OCI-LY7 (cell line): ENCODE data around the gene HS2ST1. TPM values are rescaled to one million over a fixed set of nuclear protein-coding genes. Genes with fewer than 3 reads are reported as not detected.
"Not testable (repeated sequence)": the region's sequence is repeated elsewhere in the genome, so short reads cannot be mapped to it uniquely, and the experiment has no call there.

ENCODE experiments used
- BruUV-seq: library from RNA; stranded (reverse); fragments of 400-500 nt; replicated peaks from 2 replicates; lab custom pipeline; 2021; lab: Mats Ljungman, UMichigan
- CTCF ChIA-PET: fragments of 300-600 bp; sonication (Branson Sonifier 250); formaldehyde crosslinking; loops from one replicate; lab custom pipeline; 2022; ENCODE audit warnings: antibody characterized with exemption; ENCODE audit not compliant: unreplicated experiment; lab: Charles Lee
- POLR2A ChIA-PET: fragments of 300-600 bp; sonication (Branson Sonifier 250); formaldehyde crosslinking; loops from one replicate; lab custom pipeline; 2022; ENCODE audit warnings: antibody characterized with exemption; lab: Charles Lee
- DNase-seq: peaks from one replicate; pipeline ENCODE4 v3.0.0-alpha.2; 2015; ENCODE audit warnings: low spot score
- H2AFZ ChIP-seq: fragments of 200-600 bp; sonication (generic), shearing (Covaris generic); 2 replicates; pipeline ENCODE4 v1.6.1; 2014; ENCODE audit warnings: mild to moderate bottlenecking, antibody characterized with exemption, low read length, moderate library complexity
- H3K27ac ChIP-seq: fragments of 200-600 bp; sonication (generic); 2 replicates; pipeline ENCODE4 v1.5.1; 2014; ENCODE audit warnings: mixed run types, low read depth, mild to moderate bottlenecking, moderate library complexity, low read length, inconsistent platforms; ENCODE audit not compliant: poor library complexity, severe bottlenecking
- H3K36me3 ChIP-seq: fragments of 200-600 bp; sonication (generic); 2 replicates; pipeline ENCODE4 v1.6.1; 2014; ENCODE audit warnings: mild to moderate bottlenecking, antibody characterized with exemption, low read length, moderate library complexity, mixed read lengths; ENCODE audit not compliant: insufficient read depth
- H3K4me1 ChIP-seq: fragments of 200-600 bp; sonication (generic); 2 replicates; pipeline ENCODE4 v1.5.1; 2014; ENCODE audit warnings: mild to moderate bottlenecking, low read length; ENCODE audit not compliant: insufficient read depth, poor library complexity, severe bottlenecking
- H3K4me2 ChIP-seq: fragments of 200-600 bp; sonication (generic); 2 replicates; pipeline ENCODE4 v1.6.1; 2014; ENCODE audit warnings: mild to moderate bottlenecking, low read length
- H3K4me3 ChIP-seq: fragments of 200-600 bp; sonication (generic); 2 replicates; pipeline ENCODE4 v1.5.1; 2014; ENCODE audit warnings: mild to moderate bottlenecking, low read depth, low read length; ENCODE audit not compliant: poor library complexity, severe bottlenecking
- H3K79me2 ChIP-seq: fragments of 200-600 bp; sonication (generic); 2 replicates; pipeline ENCODE4 v1.6.1; 2016; ENCODE audit warnings: low read depth, mild to moderate bottlenecking, low read length, moderate library complexity, mixed read lengths; ENCODE audit not compliant: insufficient read depth
- H3K9me2 ChIP-seq: fragments of 200-600 bp; sonication (generic); 2 replicates; pipeline ENCODE4 v1.6.1; 2016; ENCODE audit warnings: mild to moderate bottlenecking, low read length, mixed read lengths; ENCODE audit not compliant: insufficient read depth
- H3K9me3 ChIP-seq: fragments of 200-600 bp; sonication (generic); 2 replicates; pipeline ENCODE4 v1.6.1; 2014; ENCODE audit warnings: mild to moderate bottlenecking, mixed run types, low read length, mixed read lengths
- H4K20me1 ChIP-seq: fragments of 200-600 bp; sonication (generic); 2 replicates; pipeline ENCODE4 v1.6.1; 2014; ENCODE audit warnings: mild to moderate bottlenecking, antibody characterized with exemption, low read length, moderate library complexity, mixed read lengths; ENCODE audit not compliant: insufficient read depth
- CTCF ChIP-seq: fragments of 200-600 bp; sonication (generic); conservative IDR thresholded peaks from 2 replicates; pipeline ENCODE4 v1.5.1; 2014; ENCODE audit warnings: mild to moderate bottlenecking, antibody characterized with exemption, low read length, moderate library complexity, mixed read lengths
- EZH2phosphoT487 ChIP-seq: fragments of 200-600 bp; sonication (generic); IDR thresholded peaks from 2 replicates; pipeline ENCODE4 v1.6.1; 2018; ENCODE audit warnings: low read depth, borderline replicate concordance, mild to moderate bottlenecking, mixed run types, antibody characterized with exemption, low read length, moderate library complexity, mixed read lengths
- intact Hi-C: fragments of 100-400 bp; cut with micrococcal nuclease; formaldehyde crosslinking; loops from one replicate; pipeline ENCODE4 v1.10.0; 2022; ENCODE audit not compliant: unreplicated experiment
- total RNA-seq, 2 experiments: library from RNA; depleted of rRNA in 1 of 2; stranded (reverse); fragments of >200 nt in 1 of 2; shearing (Covaris generic) in 1 of 2; gene quantifications; 2 replicates each; pipeline ENCODE4 v1.2.3, GENCODE V29; 2014 to 2022

Gene HS2ST1
- total RNA-seq, 2 experiments from 2014 or later = 20.9 to 63.7 TPM

- no peak for DNase-seq
- Histone ChIP-seq H3K27ac (no peak overlapping the region), H4K20me1 (no peaks in the 10 kb centered on the region), H3K36me3 (peaks cover 58% of the 10 kb centered on the region), H3K4me3 (no peak overlapping the region), H3K79me2 (peaks cover 42% of the 10 kb centered on the region; the same call in 1 of the 2 replicates), H2AFZ (no peak overlapping the region), H3K9me3 (no peaks in the 10 kb centered on the region), H3K4me1 (peaks cover 14% of the 10 kb centered on the region), H3K4me2 (no peak overlapping the region), H3K9me2 (no peaks in the 10 kb centered on the region)
- CTCF ChIA-PET = no interaction called here
- no TSS peak for BruUV-seq
- TF ChIP-seq CTCF = no peak
- no peak for TF ChIP-seq EZH2phosphoT487
- intact Hi-C loops = no loop called here
- POLR2A ChIA-PET = interaction anchor here (1.1 kb wide), 1 partner anchor 24 kb away, joined by 3 read pairs; no protein-coding TSS in a partner anchor
These were observed 47.8 kb upstream of the HS2ST1 start for GRCh38 chr1:86866665-86867064.

GRCh38 chr1:86867278-86867677 is 47.2 kb upstream of the HS2ST1 start:
- H3K9me3 ChIP-seq, H3K9me2 ChIP-seq, H3K27ac ChIP-seq, CTCF ChIA-PET, H3K4me3 ChIP-seq, DNase-seq, H4K20me1 ChIP-seq, H2AFZ ChIP-seq, H3K4me2 ChIP-seq, intact Hi-C loops, BruUV-seq: not testable (repeated sequence)
- Histone ChIP-seq H3K79me2 (peaks cover 42% of the 10 kb centered on the region; the same call in 1 of the 2 replicates), H3K36me3 (peaks cover 60% of the 10 kb centered on the region), H3K4me1 (peaks cover 14% of the 10 kb centered on the region)
- POLR2A ChIA-PET = interaction anchor here (1.3 kb wide), 1 partner anchor 11 kb away, joined by 4 read pairs; no protein-coding TSS in a partner anchor

- Histone ChIP-seq H3K4me1 (peaks cover 14% of the 10 kb centered on the region), H3K9me3 (no peaks in the 10 kb centered on the region), H3K9me2 (no peaks in the 10 kb centered on the region), H2AFZ (no peak overlapping the region), H3K36me3 (peaks cover 55% of the 10 kb centered on the region), H3K27ac (no peak overlapping the region), H4K20me1 (no peaks in the 10 kb centered on the region), H3K4me2 (no peak overlapping the region), H3K4me3 (no peak overlapping the region), H3K79me2 (peaks cover 42% of the 10 kb centered on the region; the same call in 1 of the 2 replicates)
- POLR2A ChIA-PET = interaction anchor here (0.6 to 1.3 kb wide), 3 partner anchors 13 to 42 kb away, joined by 3 to 4 read pairs (median 3); no protein-coding TSS in a partner anchor
- BruUV-seq = no TSS peak
- TF ChIP-seq CTCF (no peak), EZH2phosphoT487 (no peak)
- no peak for DNase-seq
- CTCF ChIA-PET = no interaction called here
- intact Hi-C loops = no loop called here
These were observed 46.0 kb upstream of the HS2ST1 start for GRCh38 chr1:86868477-86868876.
